Erythroblast (primary cell): Measurements from ENCODE around the gene CCDC110.

Source experiments
- GATA1 ChIP-seq: IDR thresholded peaks from 2 replicates; pipeline ENCODE4 v1.6.1; 2011; ENCODE audit warnings: low read depth, mild to moderate bottlenecking, control low read depth, low read length, moderate library complexity
- POLR2A ChIP-seq: IDR thresholded peaks from 2 replicates; pipeline ENCODE4 v1.6.1; 2011; ENCODE audit warnings: mild to moderate bottlenecking, low read length

DNA sequence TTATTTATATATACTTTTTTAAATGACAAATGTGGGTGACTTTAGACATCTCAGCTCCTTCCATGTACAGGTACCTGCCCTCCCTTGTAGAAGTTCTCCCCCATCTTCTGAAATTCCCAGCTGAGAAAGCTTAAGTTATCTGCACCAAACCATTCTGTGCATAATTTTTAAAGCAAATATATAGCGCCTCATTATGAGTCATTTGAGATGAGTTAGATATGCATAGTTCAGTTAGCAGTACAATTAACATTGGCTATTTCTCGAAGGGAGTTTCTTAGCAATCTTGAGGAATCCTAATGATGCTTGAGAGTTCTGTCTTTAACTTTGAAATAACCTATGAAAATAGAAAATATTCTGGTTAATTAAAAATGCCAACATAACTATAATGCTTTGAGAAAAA, 26.3 kb downstream of the CCDC110 start:
- no peak for TF ChIP-seq POLR2A
- TF ChIP-seq GATA1 = no peak
